Mesendoderm (in vitro differentiated cells): Measurements from ENCODE around the gene BAHCC1.

Experiments used
- DNase-seq: peaks from one replicate; pipeline ENCODE4 v3.0.0; 2013
- H2AK5ac ChIP-seq: 2 replicates; pipeline ENCODE4 v1.6.1; 2013; ENCODE audit warnings: low read length, inconsistent platforms
- H2BK120ac ChIP-seq: 2 replicates; pipeline ENCODE4 v1.6.1; 2013; ENCODE audit warnings: low read depth, mild to moderate bottlenecking, low read length, moderate library complexity, mixed read lengths
- H2BK15ac ChIP-seq: replicated peaks from 2 replicates; pipeline ENCODE4 v1.6.1; 2013; ENCODE audit warnings: low read depth, mild to moderate bottlenecking, moderate library complexity
- H2BK5ac ChIP-seq: 2 replicates; pipeline ENCODE4 v1.6.1; 2013; ENCODE audit warnings: low read length, inconsistent platforms
- H3K18ac ChIP-seq: 2 replicates; pipeline ENCODE4 v1.6.1; 2013; ENCODE audit warnings: mild to moderate bottlenecking, low read length, mixed read lengths
- H3K23ac ChIP-seq: one replicate; pipeline ENCODE4 v1.6.1; 2013; ENCODE audit warnings: low read length
- H3K27ac ChIP-seq: 2 replicates; pipeline ENCODE4 v1.5.1; 2013; ENCODE audit warnings: low read depth, mild to moderate bottlenecking, inconsistent platforms, low read length, moderate library complexity
- H3K27me3 ChIP-seq: 2 replicates; pipeline ENCODE4 v1.6.1; 2013; ENCODE audit warnings: low read length, control low read depth, mild to moderate bottlenecking, inconsistent platforms; ENCODE audit not compliant: insufficient read depth, poor library complexity
- H3K36me3 ChIP-seq: 2 replicates; pipeline ENCODE4 v1.6.1; 2013; ENCODE audit warnings: low read length, inconsistent platforms; ENCODE audit not compliant: control insufficient read depth, insufficient read depth
- H3K4ac ChIP-seq: one replicate; pipeline ENCODE4 v1.6.1; 2013; ENCODE audit warnings: low read depth, mild to moderate bottlenecking, low read length, moderate library complexity
- H3K4me1 ChIP-seq: 2 replicates; pipeline ENCODE4 v1.6.1; 2013; ENCODE audit warnings: low read depth, low read length, inconsistent platforms; ENCODE audit not compliant: control insufficient read depth
- H3K4me2 ChIP-seq: 2 replicates; pipeline ENCODE4 v1.6.1; 2013; ENCODE audit warnings: low read length
- H3K4me3 ChIP-seq: 2 replicates; pipeline ENCODE4 v1.5.1; 2013; ENCODE audit warnings: mild to moderate bottlenecking, low read length
- H3K56ac ChIP-seq: one replicate; pipeline ENCODE4 v1.6.1; 2013; ENCODE audit warnings: low read length
- H3K79me1 ChIP-seq: 2 replicates; pipeline ENCODE4 v1.6.1; 2013; ENCODE audit warnings: low read length, inconsistent platforms
- H3K79me2 ChIP-seq: 2 replicates; pipeline ENCODE4 v1.6.1; 2013; ENCODE audit warnings: mild to moderate bottlenecking, low read length; ENCODE audit not compliant: control insufficient read depth, insufficient read depth
- H3K9ac ChIP-seq: 2 replicates; pipeline ENCODE4 v1.6.1; 2013; ENCODE audit warnings: low read length, inconsistent platforms
- H4K5ac ChIP-seq: one replicate; pipeline ENCODE4 v1.6.1; 2013; ENCODE audit warnings: low read length
- H4K8ac ChIP-seq: one replicate; pipeline ENCODE4 v1.6.1; 2013; ENCODE audit warnings: low read depth, mild to moderate bottlenecking, control low read depth, low read length, moderate library complexity
- WGBS: extraction: QIAGEN DNeasy Blood & Tissue Kit; methylation state at CpG from one replicate; pipeline ENCODE4 v1.1.7; 2013; ENCODE audit warnings: low lambda C conversion rate, missing lambda C conversion rate; ENCODE audit not compliant: insufficient coverage; ENCODE audit errors: extremely low coverage; 5-methylcytosine and 5-hydroxymethylcytosine counted together

Gene BAHCC1

GRCh38 chr17:81433656-81434055 lies 38.4 kb downstream of the BAHCC1 start:
- no peak overlapping the region for H3K4me3 ChIP-seq
- no peak overlapping the region for H4K5ac ChIP-seq
- no peak overlapping the region for H3K23ac ChIP-seq
- no peak overlapping the region for H3K18ac ChIP-seq
- H3K79me1 ChIP-seq = no peaks in the 10 kb centered on the region
- H2BK15ac ChIP-seq = no peak overlapping the region
- H3K9ac ChIP-seq = no peak overlapping the region
- H3K4me1 ChIP-seq = no peaks in the 10 kb centered on the region
- no peak overlapping the region for H4K8ac ChIP-seq
- H3K4me2 ChIP-seq = no peak overlapping the region
- H2BK5ac ChIP-seq = no peak overlapping the region
- DNase-seq = no peak
- WGBS = no CpG with 5 or more reads among the region's 24 CpGs
- H2BK120ac ChIP-seq = no peak overlapping the region
- no peak overlapping the region for H3K56ac ChIP-seq
- no peak overlapping the region for H3K4ac ChIP-seq
- H2AK5ac ChIP-seq = no peak overlapping the region
- no peaks in the 10 kb centered on the region for H3K36me3 ChIP-seq
- no peaks in the 10 kb centered on the region for H3K79me2 ChIP-seq
- H3K27ac ChIP-seq = no peak overlapping the region
- no peaks in the 10 kb centered on the region for H3K27me3 ChIP-seq

- H3K4me3 ChIP-seq = no peak overlapping the region
- no peak overlapping the region for H3K18ac ChIP-seq
- no peaks in the 10 kb centered on the region for H3K4me1 ChIP-seq
- H3K9ac ChIP-seq = no peak overlapping the region
- no peaks in the 10 kb centered on the region for H3K79me1 ChIP-seq
- no peak overlapping the region for H2BK120ac ChIP-seq
- H2AK5ac ChIP-seq = no peak overlapping the region
- no peak overlapping the region for H4K5ac ChIP-seq
- no peak overlapping the region for H3K56ac ChIP-seq
- no peaks in the 10 kb centered on the region for H3K79me2 ChIP-seq
- no peak overlapping the region for H3K23ac ChIP-seq
- H2BK5ac ChIP-seq = no peak overlapping the region
- no peaks in the 10 kb centered on the region for H3K36me3 ChIP-seq
- no peaks in the 10 kb centered on the region for H3K27me3 ChIP-seq
- H3K27ac ChIP-seq = no peak overlapping the region
- no peak overlapping the region for H2BK15ac ChIP-seq
- H3K4me2 ChIP-seq = no peak overlapping the region
- WGBS = no CpG with 5 or more reads among the region's 15 CpGs
- no peak overlapping the region for H4K8ac ChIP-seq
- DNase-seq = no peak
- no peak overlapping the region for H3K4ac ChIP-seq
These were observed 38.8 kb downstream of the BAHCC1 start for GRCh38 chr17:81434072-81434471.

GRCh38 chr17:81434681-81435417 lies 39.6 kb downstream of the BAHCC1 start:
- no CpG with 5 or more reads among the region's 17 CpGs for WGBS
- no peaks in the 10 kb centered on the region for H3K79me1 ChIP-seq
- no peaks in the 10 kb centered on the region for H3K4me1 ChIP-seq
- no peak overlapping the region for H3K9ac ChIP-seq
- H3K79me2 ChIP-seq = no peaks in the 10 kb centered on the region
- no peak overlapping the region for H4K8ac ChIP-seq
- no peak overlapping the region for H3K27ac ChIP-seq
- H3K56ac ChIP-seq = no peak overlapping the region
- H2BK5ac ChIP-seq = no peak overlapping the region
- H4K5ac ChIP-seq = no peak overlapping the region
- no peaks in the 10 kb centered on the region for H3K36me3 ChIP-seq
- no peak overlapping the region for H3K4me2 ChIP-seq
- no peak overlapping the region for H2BK15ac ChIP-seq
- no peak overlapping the region for H2BK120ac ChIP-seq
- no peak for DNase-seq
- no peak overlapping the region for H3K23ac ChIP-seq
- no peak overlapping the region for H2AK5ac ChIP-seq
- no peak overlapping the region for H3K18ac ChIP-seq
- H3K27me3 ChIP-seq = no peaks in the 10 kb centered on the region
- no peak overlapping the region for H3K4me3 ChIP-seq
- H3K4ac ChIP-seq = no peak overlapping the region

- no peak overlapping the region for H4K5ac ChIP-seq
- no peaks in the 10 kb centered on the region for H3K79me2 ChIP-seq
- no peaks in the 10 kb centered on the region for H3K27me3 ChIP-seq
- no peak overlapping the region for H3K4me3 ChIP-seq
- no peaks in the 10 kb centered on the region for H3K4me1 ChIP-seq
- no peak overlapping the region for H3K23ac ChIP-seq
- no peak overlapping the region for H3K27ac ChIP-seq
- DNase-seq = no peak
- H2AK5ac ChIP-seq = no peak overlapping the region
- no peaks in the 10 kb centered on the region for H3K36me3 ChIP-seq
- H3K79me1 ChIP-seq = no peaks in the 10 kb centered on the region
- H3K9ac ChIP-seq = no peak overlapping the region
- no peak overlapping the region for H3K4me2 ChIP-seq
- H3K56ac ChIP-seq = no peak overlapping the region
- H4K8ac ChIP-seq = no peak overlapping the region
- no peak overlapping the region for H2BK15ac ChIP-seq
- no peak overlapping the region for H2BK120ac ChIP-seq
- H3K4ac ChIP-seq = no peak overlapping the region
- H3K18ac ChIP-seq = no peak overlapping the region
- no CpG with 5 or more reads among the region's 10 CpGs for WGBS
- H2BK5ac ChIP-seq = no peak overlapping the region
These were observed 40.5 kb downstream of the BAHCC1 start for GRCh38 chr17:81435652-81436293.

GRCh38 chr17:81436294-81436849 lies 41.1 kb downstream of the BAHCC1 start:
- H2BK5ac ChIP-seq = no peak overlapping the region
- H3K27ac ChIP-seq = no peak overlapping the region
- no peaks in the 10 kb centered on the region for H3K4me1 ChIP-seq
- H2BK15ac ChIP-seq = no peak overlapping the region
- no peak overlapping the region for H3K18ac ChIP-seq
- no CpG with 5 or more reads among the region's 19 CpGs for WGBS
- H3K4me2 ChIP-seq = no peak overlapping the region
- no peak overlapping the region for H2AK5ac ChIP-seq
- H4K5ac ChIP-seq = no peak overlapping the region
- no peak overlapping the region for H3K4me3 ChIP-seq
- no peak overlapping the region for H3K4ac ChIP-seq
- no peak for DNase-seq
- H3K36me3 ChIP-seq = no peaks in the 10 kb centered on the region
- no peak overlapping the region for H2BK120ac ChIP-seq
- H4K8ac ChIP-seq = no peak overlapping the region
- H3K79me1 ChIP-seq = no peaks in the 10 kb centered on the region
- no peak overlapping the region for H3K23ac ChIP-seq
- no peak overlapping the region for H3K9ac ChIP-seq
- no peaks in the 10 kb centered on the region for H3K79me2 ChIP-seq
- H3K56ac ChIP-seq = no peak overlapping the region
- H3K27me3 ChIP-seq = no peaks in the 10 kb centered on the region
